NCI-H2227 (cell line): ENCODE results near the gene PRKAG3.
"Not testable (repeated sequence)": the region's sequence is repeated elsewhere in the genome, so short reads cannot be mapped to it uniquely, and the experiment has no call there.

ENCODE experiments used
- DNase-seq: peaks from one replicate; lab custom pipeline; 2025; ENCODE audit not compliant: unreplicated experiment; lab: John Stamatoyannopoulos, UW

Gene PRKAG3

GRCh38 chr2:218844334-218844733 is 12.7 kb upstream of the PRKAG3 start:
- DNase-seq, result not testable (repeated sequence)

DNA sequence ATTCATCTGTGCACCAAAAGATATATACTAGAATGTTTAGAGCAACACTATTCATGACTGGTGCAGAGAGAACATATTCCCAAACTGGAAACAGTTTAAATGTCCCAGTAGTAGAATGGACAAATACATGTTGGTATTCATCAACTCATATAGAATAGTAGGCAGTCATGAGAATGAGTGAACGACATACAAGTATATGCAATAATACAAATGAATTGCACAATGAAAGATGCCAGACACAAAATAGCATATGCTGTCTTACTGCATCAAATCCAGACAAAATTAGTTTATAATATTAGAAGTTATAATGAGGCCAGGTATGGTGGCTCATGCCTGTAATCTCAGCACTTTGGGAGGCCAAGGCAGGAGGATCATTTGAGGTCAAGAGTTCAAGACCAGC is 8.3 kb upstream of the PRKAG3 start:
- DNase-seq, result no peak

GRCh38 chr2:218839430-218839829 is 7.8 kb upstream of the PRKAG3 start:
- DNase-seq, result no peak

GRCh38 chr2:218837495-218837894 is 5.9 kb upstream of the PRKAG3 start:
- no peak for DNase-seq

GRCh38 chr2:218834685-218835084 is 3.1 kb upstream of the PRKAG3 start:
- DNase-seq, result no peak

GRCh38 chr2:218833023-218833609 is 1.5 kb upstream of the PRKAG3 start:
- no peak for DNase-seq

DNA sequence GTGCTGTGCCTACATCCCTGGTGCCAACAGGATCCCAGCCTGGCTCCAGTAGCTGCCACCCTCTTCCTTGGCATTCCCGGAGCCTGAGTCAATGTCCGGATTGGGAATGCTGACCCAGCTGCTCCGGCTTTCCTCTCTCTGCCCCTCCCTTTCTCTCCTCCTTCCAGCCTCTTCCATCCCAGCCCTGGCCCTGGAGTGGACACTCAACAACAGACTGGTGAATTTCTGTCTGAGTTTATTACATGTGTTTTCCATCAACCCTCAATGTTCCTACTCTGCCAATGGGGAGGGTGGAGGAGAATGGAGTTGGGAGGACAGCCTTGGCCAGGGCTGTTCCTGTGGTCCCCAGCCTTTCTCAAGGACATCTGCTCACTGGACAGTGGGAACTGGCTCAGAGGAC is 917 bp upstream of the PRKAG3 start:
- no peak for DNase-seq

DNA sequence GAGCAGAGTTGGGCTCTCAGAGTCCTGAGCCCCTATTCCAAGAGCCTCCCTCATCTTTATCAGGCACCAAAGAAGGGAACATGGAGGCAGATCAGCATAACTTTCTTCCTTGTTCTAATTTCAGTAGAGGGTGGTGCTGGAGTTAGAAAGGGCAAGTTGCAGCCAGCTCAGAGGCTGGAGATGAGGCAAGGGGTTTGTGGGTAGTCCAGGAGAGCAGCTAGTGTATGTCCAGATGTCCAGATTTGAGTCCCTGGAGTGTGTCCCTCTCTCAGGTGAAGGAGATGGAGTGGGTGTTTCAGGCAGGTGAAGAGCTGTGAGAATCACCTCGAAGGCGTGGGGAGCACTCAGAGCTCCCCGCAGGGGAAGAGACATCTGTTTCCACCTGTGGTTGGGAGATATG is 478 bp upstream of the PRKAG3 start:
- no peak for DNase-seq

- DNase-seq, result no peak
Measured at GRCh38 chr2:218830526-218831306, 887 bp downstream of the PRKAG3 start.

GRCh38 chr2:218829868-218830451 is 1.6 kb downstream of the PRKAG3 start:
- peak; percentile 47 for DNase-seq

DNA sequence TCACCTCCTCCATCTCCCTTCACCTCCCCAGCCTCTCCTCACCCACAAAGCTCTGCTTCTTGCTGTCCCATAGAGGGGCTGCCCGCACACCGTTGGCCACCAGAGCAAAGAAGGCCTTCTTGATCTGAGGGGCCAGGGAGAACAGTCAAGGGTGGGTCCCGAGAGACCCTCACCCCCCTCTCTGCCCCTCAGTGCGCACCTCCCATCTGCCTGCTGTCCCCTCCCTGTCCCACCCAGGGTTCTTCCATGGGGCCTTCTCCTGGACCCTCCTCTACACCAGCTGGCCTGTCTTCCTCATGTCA is 3.2 kb downstream of the PRKAG3 start:
- DNase-seq, result no peak

- no peak for DNase-seq
Measured at GRCh38 chr2:218827701-218828476, 3.7 kb downstream of the PRKAG3 start.

DNA sequence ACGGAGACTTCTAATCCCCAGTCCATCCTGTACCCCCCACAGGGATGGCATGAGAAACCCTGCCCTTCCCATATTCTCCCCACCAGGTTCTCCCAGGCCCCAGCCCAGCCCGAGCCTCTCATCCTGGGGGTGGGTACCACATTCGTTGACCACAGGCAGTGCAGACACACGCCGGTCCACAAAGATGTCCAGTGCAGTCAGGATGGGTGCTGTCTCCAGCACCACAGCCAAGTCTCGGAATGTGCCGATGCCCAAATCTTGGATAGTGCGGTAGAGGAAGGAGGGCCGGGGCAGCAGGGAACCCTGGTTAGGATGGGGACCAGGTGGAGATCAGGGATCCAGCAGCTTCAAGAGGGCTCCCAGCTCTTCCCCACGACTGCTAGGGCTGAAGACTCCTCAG is 4.8 kb downstream of the PRKAG3 start:
- no peak for DNase-seq

- no peak for DNase-seq
Measured at GRCh38 chr2:218824004-218824403, 7.6 kb downstream of the PRKAG3 start.

- no peak for DNase-seq
Measured at GRCh38 chr2:218823196-218823855, 8.3 kb downstream of the PRKAG3 start.

- DNase-seq, result no peak
Measured at GRCh38 chr2:218822622-218823021, 9.0 kb downstream of the PRKAG3 start.

DNA sequence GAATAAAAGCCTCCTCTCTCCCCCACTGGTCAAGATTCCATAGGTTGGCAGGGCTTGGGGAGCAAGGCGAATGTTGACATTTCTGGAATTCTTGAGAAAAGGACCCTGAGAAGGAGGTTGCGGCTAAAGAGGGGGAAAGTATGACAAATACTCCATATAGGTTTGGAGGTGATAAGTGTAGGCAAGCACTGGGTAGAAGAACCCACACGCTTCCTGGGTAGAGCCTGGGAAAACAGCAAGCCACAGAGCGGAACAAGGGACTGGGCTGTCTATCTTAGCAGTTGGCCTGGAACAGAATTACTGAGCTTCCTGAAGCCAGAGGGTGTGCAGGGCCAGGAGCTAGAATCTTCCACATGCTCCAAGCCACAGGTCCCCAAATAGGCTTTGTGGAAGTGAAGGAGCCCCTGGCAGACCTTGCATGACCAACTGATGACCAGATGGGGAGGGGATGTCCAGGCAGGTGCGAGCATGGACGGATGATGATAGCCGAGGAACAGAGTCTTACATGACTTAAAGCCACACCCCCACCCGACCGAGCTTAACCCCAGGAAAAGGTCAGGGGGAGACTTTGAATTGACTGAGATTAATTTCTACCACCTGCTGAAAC is 9.9 kb downstream of the PRKAG3 start:
- no peak for DNase-seq

DNA sequence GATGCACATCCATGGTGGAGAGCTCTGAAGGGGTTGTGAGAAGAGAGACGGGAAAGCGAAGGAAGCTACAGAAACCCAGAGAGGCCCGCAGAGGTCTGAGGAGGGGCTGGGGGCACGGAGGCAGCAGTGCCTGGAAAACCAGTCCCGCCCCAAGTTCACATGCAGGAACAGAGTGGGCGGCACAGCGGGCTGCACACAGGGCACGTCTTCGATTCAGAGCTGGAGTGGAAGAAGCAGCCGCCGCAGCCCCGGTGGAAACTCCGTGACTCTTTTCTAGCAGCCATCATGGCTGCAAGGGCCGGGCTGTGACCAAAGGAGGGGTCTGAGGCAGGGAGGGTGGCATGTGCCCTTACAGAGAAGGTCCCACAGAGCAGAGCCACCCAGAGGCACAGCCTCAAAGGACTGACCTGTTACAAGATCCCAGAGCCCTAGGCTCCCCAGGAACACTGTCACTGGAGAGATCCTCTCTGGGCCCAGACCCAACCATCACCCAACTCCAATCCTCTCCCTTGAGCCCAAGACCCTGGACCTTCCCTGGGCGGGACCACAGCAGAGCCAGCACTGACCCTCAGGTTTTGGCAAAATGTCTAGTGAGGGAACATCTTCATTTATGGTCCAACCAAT is 10.7 kb downstream of the PRKAG3 start:
- no peak for DNase-seq

DNA sequence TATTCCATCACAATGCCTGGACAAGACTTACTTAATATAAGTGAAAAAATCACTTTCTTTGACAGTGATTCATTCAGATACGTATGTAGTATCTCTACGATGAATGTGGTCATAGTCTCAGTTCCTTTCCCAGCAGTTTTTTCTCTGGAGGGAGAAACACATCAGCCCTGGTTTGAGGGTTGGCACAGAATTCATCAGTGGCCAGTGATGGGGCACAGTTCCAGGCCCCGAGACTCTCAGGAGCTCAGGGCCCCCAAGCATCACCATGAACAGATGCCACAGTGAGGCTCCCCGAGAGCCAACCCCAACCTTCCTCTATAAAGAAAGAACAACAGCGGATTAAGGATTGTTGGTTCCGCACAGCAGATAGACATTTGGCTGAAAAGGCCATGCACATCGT is 12.5 kb downstream of the PRKAG3 start:
- no peak for DNase-seq

- no peak for DNase-seq
Measured at GRCh38 chr2:218816561-218817011, 15.0 kb downstream of the PRKAG3 start.
